Neutrophil (primary cell): Measurements from ENCODE around the gene PCSK6.

Experiments used
- H3K27ac ChIP-seq: fragments of 200-600 bp; sonication (generic); 2 replicates; pipeline ENCODE4 v1.5.1; 2016; ENCODE audit warnings: mild to moderate bottlenecking, moderate library complexity
- H3K27me3 ChIP-seq: fragments of 200-600 bp; sonication (generic); 2 replicates; pipeline ENCODE4 v1.6.0; 2016; ENCODE audit warnings: mild to moderate bottlenecking
- H3K36me3 ChIP-seq: fragments of 200-600 bp; sonication (generic); 2 replicates; pipeline ENCODE4 v1.5.1; 2017
- H3K4me1 ChIP-seq, 2 experiments: fragments of 200-600 bp in 1 of 2; sonication (generic) in 1 of 2; 1 replicate in 1 of 2; 2 replicates in 1 of 2; pipeline versions ENCODE4 v1.5.1 to v1.6.1; 2013 to 2016; ENCODE audit warnings: low read depth in 1 of 2, low read length in 1 of 2, mild to moderate bottlenecking in 1 of 2, moderate library complexity in 1 of 2; ENCODE audit not compliant: control insufficient read depth in 1 of 2, insufficient read depth in 1 of 2
- H3K4me3 ChIP-seq, 2 experiments: fragments of 200-600 bp in 1 of 2; sonication (generic) in 1 of 2; 1 replicate in 1 of 2; 2 replicates in 1 of 2; pipeline ENCODE4 v1.5.1; 2013 to 2016; ENCODE audit warnings: low read depth in 1 of 2, low read length in 1 of 2, mild to moderate bottlenecking in 1 of 2, moderate library complexity in 1 of 2
- H3K9me3 ChIP-seq: fragments of 200-600 bp; sonication (generic); 2 replicates; pipeline ENCODE4 v1.5.1; 2016
- CTCF ChIP-seq: fragments of 200-600 bp; sonication (generic); IDR thresholded peaks from 2 replicates; pipeline ENCODE4 v1.5.1; 2016; ENCODE audit warnings: antibody characterized with exemption

PCSK6 gene

GRCh38 chr15:101432982-101433381, 56.5 kb downstream of the PCSK6 start:
- Histone ChIP-seq H3K27ac (no peak overlapping the region), H3K36me3 (no peaks in the 10 kb centered on the region), H3K27me3 (peaks cover 60% of the 10 kb centered on the region), H3K9me3 (no peaks in the 10 kb centered on the region), H3K4me3 (no peak overlapping the region), H3K4me1 (no peaks in the 10 kb centered on the region)
- TF ChIP-seq CTCF: no peak

GRCh38 chr15:101431748-101432147, 57.8 kb downstream of the PCSK6 start:
- H3K4me1 ChIP-seq: no peaks in the 10 kb centered on the region
- peaks cover 54% of the 10 kb centered on the region for H3K27me3 ChIP-seq
- no peak overlapping the region for H3K27ac ChIP-seq
- no peak overlapping the region for H3K4me3 ChIP-seq
- H3K9me3 ChIP-seq: no peaks in the 10 kb centered on the region
- no peaks in the 10 kb centered on the region for H3K36me3 ChIP-seq
- no peak for TF ChIP-seq CTCF

GRCh38 chr15:101431301-101431700, 58.2 kb downstream of the PCSK6 start:
- H3K4me1 ChIP-seq: no peaks in the 10 kb centered on the region
- no peak overlapping the region for H3K27ac ChIP-seq
- peaks cover 54% of the 10 kb centered on the region for H3K27me3 ChIP-seq
- no peaks in the 10 kb centered on the region for H3K36me3 ChIP-seq
- H3K4me3 ChIP-seq: no peak overlapping the region
- no peak for TF ChIP-seq CTCF
- no peaks in the 10 kb centered on the region for H3K9me3 ChIP-seq

GRCh38 chr15:101429646-101430045, 59.9 kb downstream of the PCSK6 start:
- Histone ChIP-seq H3K36me3 (no peaks in the 10 kb centered on the region), H3K27ac (no peak overlapping the region), H3K4me3 (no peak overlapping the region), H3K9me3 (no peaks in the 10 kb centered on the region), H3K4me1 (no peaks in the 10 kb centered on the region), H3K27me3 (peaks cover 55% of the 10 kb centered on the region)
- TF ChIP-seq CTCF: no peak

GRCh38 chr15:101429191-101429590, 60.3 kb downstream of the PCSK6 start:
- Histone ChIP-seq H3K9me3 (no peaks in the 10 kb centered on the region), H3K27ac (no peak overlapping the region), H3K36me3 (no peaks in the 10 kb centered on the region), H3K27me3 (peaks cover 53% of the 10 kb centered on the region), H3K4me3 (no peak overlapping the region), H3K4me1 (no peaks in the 10 kb centered on the region)
- no peak for TF ChIP-seq CTCF

- Histone ChIP-seq H3K4me1 (no peaks in the 10 kb centered on the region), H3K36me3 (no peaks in the 10 kb centered on the region), H3K4me3 (no peak overlapping the region), H3K9me3 (no peaks in the 10 kb centered on the region), H3K27me3 (peaks cover 49% of the 10 kb centered on the region), H3K27ac (no peak overlapping the region)
- no peak for TF ChIP-seq CTCF
Measured at GRCh38 chr15:101428758-101429157, 60.7 kb downstream of the PCSK6 start.
